ENCODE data around the gene SPRY2.
"Not testable (repeated sequence)": the region's sequence is repeated elsewhere in the genome, so short reads cannot be mapped to it uniquely, and the experiment has no call there.

Gene SPRY2

GRCh38 chr13:80363890-80364503 is 23.1 kb upstream of the SPRY2 start:
- in situ Hi-C loops (cut with MboI; ENCODE audit: low sequenced_read_pairs) = no loop called here
- DNase-seq (ENCODE audit: low spot score in 2 of 2) = peak in 1 of 2 experiments; percentile 38
- peaks cover 9% of the 10 kb centered on the region for H3K4me1 ChIP-seq
- no peak overlapping the region for H3K4me3 ChIP-seq
- H3K9me3 ChIP-seq = no peaks in the 10 kb centered on the region
- H3K27me3 ChIP-seq (ENCODE audit: low read depth) = no peaks in the 10 kb centered on the region
- no peaks in the 10 kb centered on the region for H3K36me3 ChIP-seq (replicated peaks)

- Histone ChIP-seq H3K4me1 (peaks cover 9% of the 10 kb centered on the region), H3K27me3 (ENCODE audit: low read depth) (no peaks in the 10 kb centered on the region), H3K9me3 (no peaks in the 10 kb centered on the region), H3K4me3 (no peak overlapping the region), H3K36me3 (replicated peaks) (no peaks in the 10 kb centered on the region)
- DNase-seq (ENCODE audit: low spot score in 2 of 2) = no peak
- in situ Hi-C loops (cut with MboI; ENCODE audit: low sequenced_read_pairs) = no loop called here
Measured at GRCh38 chr13:80362481-80362880, 21.6 kb upstream of the SPRY2 start.

- peak in 1 of 2 experiments; percentile 49 for DNase-seq (ENCODE audit: low spot score in 2 of 2)
- Histone ChIP-seq H3K4me3 (no peak overlapping the region), H3K36me3 (replicated peaks) (no peaks in the 10 kb centered on the region), H3K4me1 (peaks cover 9% of the 10 kb centered on the region), H3K27me3 (ENCODE audit: low read depth) (no peaks in the 10 kb centered on the region), H3K9me3 (no peaks in the 10 kb centered on the region)
- in situ Hi-C loops (cut with MboI; ENCODE audit: low sequenced_read_pairs) = no loop called here
Measured at GRCh38 chr13:80361883-80362327, 21.0 kb upstream of the SPRY2 start.

GRCh38 chr13:80361298-80361697 is 20.4 kb upstream of the SPRY2 start:
- Histone ChIP-seq H3K9me3 (no peaks in the 10 kb centered on the region), H3K4me3 (no peak overlapping the region), H3K36me3 (replicated peaks) (no peaks in the 10 kb centered on the region), H3K27me3 (ENCODE audit: low read depth) (no peaks in the 10 kb centered on the region), H3K4me1 (peaks cover 9% of the 10 kb centered on the region)
- in situ Hi-C loops (cut with MboI; ENCODE audit: low sequenced_read_pairs) = no loop called here
- DNase-seq (ENCODE audit: low spot score in 2 of 2) = no peak

GRCh38 chr13:80360453-80360800 is 19.5 kb upstream of the SPRY2 start:
- Histone ChIP-seq H3K27me3 (ENCODE audit: low read depth) (no peaks in the 10 kb centered on the region), H3K9me3 (no peaks in the 10 kb centered on the region), H3K4me1 (peaks cover 9% of the 10 kb centered on the region), H3K4me3 (no peak overlapping the region), H3K36me3 (replicated peaks) (no peaks in the 10 kb centered on the region)
- DNase-seq (ENCODE audit: low spot score in 2 of 2) = no peak
- in situ Hi-C loops (cut with MboI; ENCODE audit: low sequenced_read_pairs) = no loop called here

GRCh38 chr13:80359778-80360452 is 19.0 kb upstream of the SPRY2 start:
- no peaks in the 10 kb centered on the region for H3K36me3 ChIP-seq (replicated peaks)
- H3K9me3 ChIP-seq = no peaks in the 10 kb centered on the region
- H3K27me3 ChIP-seq (ENCODE audit: low read depth) = no peaks in the 10 kb centered on the region
- H3K4me1 ChIP-seq = peaks cover 9% of the 10 kb centered on the region
- DNase-seq (ENCODE audit: low spot score in 2 of 2) = peak; percentile 45 to 68
- in situ Hi-C loops (cut with MboI; ENCODE audit: low sequenced_read_pairs) = no loop called here
- no peak overlapping the region for H3K4me3 ChIP-seq

GRCh38 chr13:80359414-80359777 is 18.5 kb upstream of the SPRY2 start:
- in situ Hi-C loops (cut with MboI; ENCODE audit: low sequenced_read_pairs) = no loop called here
- Histone ChIP-seq H3K4me1 (peaks cover 9% of the 10 kb centered on the region), H3K4me3 (no peak overlapping the region), H3K27me3 (ENCODE audit: low read depth) (no peaks in the 10 kb centered on the region), H3K36me3 (replicated peaks) (no peaks in the 10 kb centered on the region), H3K9me3 (no peaks in the 10 kb centered on the region)
- peak in 1 of 2 experiments; percentile 45 for DNase-seq (ENCODE audit: low spot score in 2 of 2)

- H3K4me3 ChIP-seq; H3K9me3 ChIP-seq; H3K36me3 ChIP-seq (replicated peaks); DNase-seq (ENCODE audit: low spot score in 2 of 2); H3K27me3 ChIP-seq (ENCODE audit: low read depth); in situ Hi-C loops (cut with MboI; ENCODE audit: low sequenced_read_pairs); H3K4me1 ChIP-seq: not testable (repeated sequence)
Measured at GRCh38 chr13:80355496-80356094, 14.7 kb upstream of the SPRY2 start.

- Histone ChIP-seq H3K27me3 (ENCODE audit: low read depth) (peaks cover 2% of the 10 kb centered on the region; the same call in 1 of the 2 replicates), H3K9me3 (no peaks in the 10 kb centered on the region), H3K4me1 (no peaks in the 10 kb centered on the region), H3K4me3 (no peak overlapping the region), H3K36me3 (replicated peaks) (no peaks in the 10 kb centered on the region)
- DNase-seq (ENCODE audit: low spot score in 2 of 2) = no peak
- in situ Hi-C loops (cut with MboI; ENCODE audit: low sequenced_read_pairs) = no loop called here
Measured at GRCh38 chr13:80348750-80349149, 7.8 kb upstream of the SPRY2 start.

GRCh38 chr13:80348314-80348713 is 7.4 kb upstream of the SPRY2 start:
- in situ Hi-C loops (cut with MboI; ENCODE audit: low sequenced_read_pairs) = no loop called here
- H3K27me3 ChIP-seq (ENCODE audit: low read depth) = peaks cover 2% of the 10 kb centered on the region; the same call in 1 of the 2 replicates
- no peaks in the 10 kb centered on the region for H3K36me3 ChIP-seq (replicated peaks)
- H3K4me3 ChIP-seq = no peak overlapping the region
- no peak for DNase-seq (ENCODE audit: low spot score in 2 of 2)
- no peaks in the 10 kb centered on the region for H3K9me3 ChIP-seq
- H3K4me1 ChIP-seq = peaks cover 2% of the 10 kb centered on the region

- in situ Hi-C loops (cut with MboI; ENCODE audit: low sequenced_read_pairs) = no loop called here
- H3K27me3 ChIP-seq (ENCODE audit: low read depth) = no peaks in the 10 kb centered on the region
Measured at GRCh38 chr13:80345771-80346510, 5.0 kb upstream of the SPRY2 start.

GRCh38 chr13:80344032-80344431 is 3.1 kb upstream of the SPRY2 start:
- H3K4me3 ChIP-seq; H3K9me3 ChIP-seq; H3K27me3 ChIP-seq (ENCODE audit: low read depth); DNase-seq (ENCODE audit: low spot score in 2 of 2); in situ Hi-C loops (cut with MboI; ENCODE audit: low sequenced_read_pairs); H3K36me3 ChIP-seq (replicated peaks): not testable (repeated sequence)
- H3K4me1 ChIP-seq = peaks cover 11% of the 10 kb centered on the region

More at GRCh38 chr13:80345771-80346510, 5.0 kb upstream of the SPRY2 start:
- no peak overlapping the region for H3K4me3 ChIP-seq
- no peaks in the 10 kb centered on the region for H3K36me3 ChIP-seq (replicated peaks)
- peaks cover 11% of the 10 kb centered on the region for H3K4me1 ChIP-seq
- no peaks in the 10 kb centered on the region for H3K9me3 ChIP-seq
- no peak for DNase-seq (ENCODE audit: low spot score in 2 of 2)

GRCh38 chr13:80342471-80343371 is 1.8 kb upstream of the SPRY2 start:
- in situ Hi-C loops (cut with MboI; ENCODE audit: low sequenced_read_pairs) = no loop called here
- DNase-seq (ENCODE audit: low spot score in 2 of 2) = peak; percentile 63 to 87
- Histone ChIP-seq H3K36me3 (replicated peaks) (no peaks in the 10 kb centered on the region), H3K4me1 (peaks cover 11% of the 10 kb centered on the region), H3K27me3 (ENCODE audit: low read depth) (no peaks in the 10 kb centered on the region), H3K9me3 (no peaks in the 10 kb centered on the region), H3K4me3 (peak overlapping the region; percentile 81)

All from HAP-1 (cell line).